H54 (cell line): ENCODE data around the gene CACNA1E.

Experiments
- DNase-seq: peaks from one replicate; pipeline ENCODE4 v3.0.0; 2011; ENCODE audit warnings: low spot score, mixed read lengths; ENCODE audit not compliant: insufficient read length
- FAIRE-seq: peaks from 3 replicates; lab custom pipeline; 2011; peaks lifted over from hg19 to GRCh38; lab: Jason Lieb, UNC
- POLR2A ChIP-seq: IDR thresholded peaks from 2 replicates; pipeline ENCODE4 v1.6.1; 2011; ENCODE audit warnings: low read depth, mild to moderate bottlenecking, low read length

The CACNA1E gene

GRCh38 chr1:181714428-181714827 lies 231.1 kb downstream of the CACNA1E start:
- DNase-seq (no peak), FAIRE-seq (no peak)
- TF ChIP-seq POLR2A, result no peak

- no peak for FAIRE-seq
- DNase-seq, result no peak
- TF ChIP-seq POLR2A, result no peak
These were observed 234.7 kb downstream of the CACNA1E start for GRCh38 chr1:181718034-181718433.

GRCh38 chr1:181726320-181727012 lies 243.1 kb downstream of the CACNA1E start:
- no peak for TF ChIP-seq POLR2A
- FAIRE-seq (no peak), DNase-seq (no peak)

- no peak for TF ChIP-seq POLR2A
- no peak for FAIRE-seq
- DNase-seq, result no peak
These were observed 247.3 kb downstream of the CACNA1E start for GRCh38 chr1:181730606-181731005.

GRCh38 chr1:181732218-181732990 lies 249.1 kb downstream of the CACNA1E start:
- FAIRE-seq (no peak), DNase-seq (no peak)
- TF ChIP-seq POLR2A, result no peak

GRCh38 chr1:181733486-181733885 lies 250.2 kb downstream of the CACNA1E start:
- TF ChIP-seq POLR2A, result no peak
- FAIRE-seq (no peak), DNase-seq (no peak)

- DNase-seq (no peak), FAIRE-seq (no peak)
- TF ChIP-seq POLR2A, result no peak
These were observed 253.7 kb downstream of the CACNA1E start for GRCh38 chr1:181737056-181737455.

GRCh38 chr1:181739214-181739613 lies 255.9 kb downstream of the CACNA1E start:
- DNase-seq, result no peak
- TF ChIP-seq POLR2A, result no peak
- no peak for FAIRE-seq

- no peak for TF ChIP-seq POLR2A
- no peak for FAIRE-seq
- no peak for DNase-seq
These were observed 259.1 kb downstream of the CACNA1E start for GRCh38 chr1:181742426-181742825.

GRCh38 chr1:181743878-181744312 lies 260.6 kb downstream of the CACNA1E start:
- no peak for DNase-seq
- no peak for TF ChIP-seq POLR2A
- FAIRE-seq, result no peak

GRCh38 chr1:181746224-181746623 lies 262.9 kb downstream of the CACNA1E start:
- no peak for FAIRE-seq

GRCh38 chr1:181748013-181748412 lies 264.7 kb downstream of the CACNA1E start:
- FAIRE-seq, result no peak
- no peak for TF ChIP-seq POLR2A

More at GRCh38 chr1:181746224-181746623, 262.9 kb downstream of the CACNA1E start:
- no peak for TF ChIP-seq POLR2A
- no peak for DNase-seq

GRCh38 chr1:181754103-181754502 lies 270.8 kb downstream of the CACNA1E start:
- no peak for TF ChIP-seq POLR2A
- FAIRE-seq (no peak), DNase-seq (no peak)

More at GRCh38 chr1:181748013-181748412, 264.7 kb downstream of the CACNA1E start:
- DNase-seq, result no peak

- FAIRE-seq (no peak), DNase-seq (no peak)
- TF ChIP-seq POLR2A, result no peak
These were observed 276.2 kb downstream of the CACNA1E start for GRCh38 chr1:181759481-181759880.
